ENCODE data around the gene CDH8. TPM values are rescaled to one million over a fixed set of nuclear protein-coding genes. Genes with fewer than 3 reads are reported as not detected.

The CDH8 gene
- total and polyA plus RNA-seq, 12 donors, result 0.03 to 9.2 (median 0.40) TPM; not detected in 8

GRCh38 chr16:61908426-61908825, 127.8 kb downstream of the CDH8 start:
- 60 to 89% (median 75%) methylated on average over 1 of the region's 1 CpG for WGBS, 4 donors
- intact Hi-C loops (cut with DNase I), result no loop called here
- no peaks in the 10 kb centered on the region for H3K27me3 ChIP-seq
- H3K36me3 ChIP-seq (replicated peaks in 1 of 2), result no peaks in the 10 kb centered on the region
- no peak overlapping the region for H3K4me3 ChIP-seq
- TF ChIP-seq POLR2A (IDR thresholded peaks at IDR 0.05) (no peak), CTCF (IDR thresholded peaks at IDR 0.05) (no peak)
- H3K9me3 ChIP-seq (replicated peaks in 1 of 3), result no peaks in the 10 kb centered on the region
- no peaks in the 10 kb centered on the region for H3K4me1 ChIP-seq (replicated peaks in 1 of 2)
- no peak overlapping the region for H3K27ac ChIP-seq
- DNase-seq, result no peak

GRCh38 chr16:61901689-61902088, 134.5 kb downstream of the CDH8 start:
- WGBS, 4 donors, result 62 to 79% (median 69%) methylated on average over 1 of the region's 1 CpG
- intact Hi-C loops (cut with DNase I), result no loop called here
- DNase-seq, result no peak
- H3K36me3 ChIP-seq (replicated peaks in 1 of 2), result no peaks in the 10 kb centered on the region
- no peaks in the 10 kb centered on the region for H3K27me3 ChIP-seq
- no peaks in the 10 kb centered on the region for H3K4me1 ChIP-seq (replicated peaks in 1 of 2)
- no peak overlapping the region for H3K4me3 ChIP-seq
- TF ChIP-seq CTCF (IDR thresholded peaks at IDR 0.05) (no peak), POLR2A (IDR thresholded peaks at IDR 0.05) (no peak)
- H3K9me3 ChIP-seq (replicated peaks in 1 of 3), result no peaks in the 10 kb centered on the region
- no peak overlapping the region for H3K27ac ChIP-seq

GRCh38 chr16:61900482-61900881, 135.8 kb downstream of the CDH8 start:
- no peak overlapping the region for H3K4me3 ChIP-seq
- TF ChIP-seq CTCF (IDR thresholded peaks at IDR 0.05), result no peak
- TF ChIP-seq POLR2A (IDR thresholded peaks at IDR 0.05), result no peak
- no peak overlapping the region for H3K27ac ChIP-seq
- WGBS, 4 donors, result 56 to 95% (median 79%) methylated on average over 1 of the region's 1 CpG
- no peaks in the 10 kb centered on the region for H3K36me3 ChIP-seq (replicated peaks in 1 of 2)
- intact Hi-C loops (cut with DNase I), result no loop called here
- no peaks in the 10 kb centered on the region for H3K27me3 ChIP-seq
- H3K4me1 ChIP-seq (replicated peaks in 1 of 2), result no peaks in the 10 kb centered on the region
- DNase-seq, result no peak
- H3K9me3 ChIP-seq (replicated peaks in 1 of 3), result no peaks in the 10 kb centered on the region

GRCh38 chr16:61897657-61898056, 138.6 kb downstream of the CDH8 start:
- intact Hi-C loops (cut with DNase I), result no loop called here
- 51 to 81% (median 68%) methylated on average over 3 of the region's 3 CpGs for WGBS, 4 donors
- no peaks in the 10 kb centered on the region for H3K36me3 ChIP-seq (replicated peaks in 1 of 2)
- no peaks in the 10 kb centered on the region for H3K9me3 ChIP-seq (replicated peaks in 1 of 3)
- H3K27ac ChIP-seq, result no peak overlapping the region
- DNase-seq, result no peak
- H3K4me3 ChIP-seq, result no peak overlapping the region
- H3K27me3 ChIP-seq, result no peaks in the 10 kb centered on the region
- H3K4me1 ChIP-seq (replicated peaks in 1 of 2), result no peaks in the 10 kb centered on the region
- no peak for TF ChIP-seq POLR2A (IDR thresholded peaks at IDR 0.05)
- TF ChIP-seq CTCF (IDR thresholded peaks at IDR 0.05), result no peak
